Bone marrow (tissue), 2 donors: Measurements from ENCODE around the gene APBB2.
"Not testable (repeated sequence)": the region's sequence is repeated elsewhere in the genome, so short reads cannot be mapped to it uniquely, and the experiment has no call there.

ENCODE experiments used
- DNase-seq, 2 donors: peaks; one replicate each; lab custom pipeline; 2025; lab: John Stamatoyannopoulos, UW

APBB2 gene

DNA sequence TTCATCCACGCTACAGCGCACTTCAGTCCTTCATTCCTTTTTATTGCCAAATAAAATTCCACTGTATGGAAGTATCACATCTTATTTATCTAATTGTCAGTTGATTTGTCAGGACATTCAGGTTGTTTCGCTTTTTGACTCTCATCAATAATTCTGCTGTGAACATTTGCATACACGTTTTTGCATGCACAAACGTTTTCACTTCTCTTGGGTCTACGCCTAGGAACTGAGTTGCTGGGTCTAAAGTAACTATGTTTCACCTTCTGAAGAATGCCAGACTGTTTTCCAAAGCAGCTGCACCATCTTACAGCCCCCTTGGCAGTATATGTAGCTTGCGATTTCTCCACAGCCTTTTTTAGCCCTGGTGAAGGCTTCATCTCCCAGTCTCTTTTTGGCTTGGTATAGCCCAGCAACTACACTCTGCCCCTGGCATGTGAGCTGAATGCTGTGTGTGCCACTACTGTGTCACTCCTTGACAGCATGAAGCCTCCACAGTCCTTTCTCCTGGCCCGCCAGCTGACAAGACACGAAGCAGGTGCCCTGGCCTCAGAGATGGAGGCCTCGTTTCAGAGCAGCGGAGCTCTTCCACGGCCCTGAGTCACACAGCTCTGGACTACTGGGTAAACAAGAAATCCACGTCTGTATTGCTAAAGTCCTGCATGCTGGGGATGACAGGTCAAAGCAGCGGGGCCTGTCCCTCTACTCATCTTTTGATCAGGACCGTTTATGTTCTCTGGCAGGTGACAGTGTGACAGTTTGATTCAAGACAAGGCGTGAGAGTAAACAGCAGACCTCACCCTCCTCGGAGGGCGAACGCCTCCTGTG, 389.1 kb downstream of the APBB2 start:
- no peak for DNase-seq

DNA sequence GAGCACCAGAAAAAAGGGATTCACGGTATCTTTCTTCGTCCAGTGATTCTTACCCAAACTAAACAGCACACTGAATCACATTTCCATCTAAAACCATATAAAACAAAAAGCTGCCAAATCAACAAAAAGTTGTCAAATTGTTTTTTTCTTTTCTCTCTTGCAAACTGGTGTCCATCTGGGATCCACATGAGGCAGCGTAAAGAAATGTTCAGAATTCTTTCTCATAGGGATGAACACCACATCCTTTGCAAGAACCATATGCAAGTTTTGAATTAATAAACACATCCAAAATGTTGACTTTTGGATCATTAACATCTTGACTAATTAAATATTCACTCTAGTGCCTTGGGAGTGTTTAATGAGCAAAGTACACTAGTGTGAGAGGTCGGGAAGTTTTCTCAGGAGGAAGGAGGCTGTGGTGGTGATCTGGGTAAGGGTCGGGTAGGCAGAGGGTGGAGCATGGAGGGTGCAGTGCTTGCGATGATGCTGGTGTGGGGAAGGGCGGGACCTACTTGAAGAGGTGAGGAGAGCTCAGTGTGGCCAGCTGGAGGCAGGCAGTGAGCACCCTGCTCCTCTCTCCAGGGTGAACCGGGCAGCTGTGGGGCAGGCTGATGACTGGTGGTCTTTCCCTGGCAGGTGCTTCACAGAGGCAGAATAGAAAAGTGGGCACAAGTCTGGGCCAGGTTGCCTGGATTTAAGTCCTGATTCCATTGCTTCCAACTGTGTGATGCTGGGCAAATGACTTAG, 391.7 kb downstream of the APBB2 start:
- DNase-seq: no peak

DNA sequence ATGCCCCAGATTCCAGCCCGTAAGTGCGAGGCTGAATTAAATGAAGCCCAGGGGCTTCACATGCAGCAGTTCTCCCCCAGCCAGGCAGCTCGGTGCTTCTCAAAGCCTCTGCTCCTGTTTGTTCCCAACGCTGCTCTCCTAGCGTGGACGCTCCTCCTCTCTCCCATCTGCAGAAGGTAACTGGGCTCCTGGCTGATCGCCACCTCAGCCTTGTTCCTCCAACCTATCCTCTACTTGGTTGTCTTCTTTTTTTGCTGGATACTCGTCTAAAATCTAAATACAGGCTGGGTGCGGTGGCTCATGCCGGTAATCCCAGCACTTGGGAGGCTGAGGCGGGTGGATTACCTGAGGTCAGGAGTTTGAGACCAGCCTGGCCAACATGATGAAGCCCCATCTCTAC, 394.2 kb downstream of the APBB2 start:
- no peak for DNase-seq

DNA sequence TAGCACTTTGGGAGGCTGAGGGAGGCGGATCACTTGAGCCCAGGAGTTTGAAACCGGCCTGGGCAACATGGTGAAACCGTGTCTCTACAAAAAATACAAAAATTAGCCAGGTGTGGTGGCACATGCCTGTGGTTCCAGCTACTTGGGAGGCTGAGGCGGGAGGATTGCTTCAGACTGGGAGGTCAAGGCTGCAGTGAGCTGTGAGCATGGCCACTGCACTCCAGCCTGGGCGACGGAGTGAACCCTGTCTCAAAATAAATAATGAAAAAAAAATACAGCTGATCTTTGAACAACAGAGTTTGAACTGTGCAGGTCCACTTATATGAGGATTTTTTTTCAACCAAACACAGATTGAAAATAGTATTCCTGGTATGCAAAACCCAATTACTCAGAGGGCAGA, 397.2 kb downstream of the APBB2 start:
- DNase-seq: not testable (repeated sequence)

DNA sequence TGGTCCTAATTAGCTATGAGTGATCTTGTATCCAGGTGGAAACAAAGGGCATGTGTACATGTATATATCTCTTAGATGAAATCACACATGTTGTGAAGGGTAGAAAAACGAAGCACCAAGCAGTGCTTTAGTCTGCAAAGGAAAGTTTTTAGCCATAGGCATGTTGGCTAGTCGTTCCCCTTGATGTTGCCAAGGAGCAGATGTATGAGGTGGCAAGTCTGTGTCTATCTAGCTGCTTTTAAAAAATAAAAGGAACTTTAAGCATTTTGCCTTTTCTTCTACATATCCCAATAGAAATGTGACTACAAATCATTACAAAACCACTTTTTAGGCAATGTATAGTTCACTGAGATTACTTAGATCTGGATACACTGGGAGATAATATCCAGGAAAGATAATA, 401.5 kb downstream of the APBB2 start:
- no peak for DNase-seq

DNA sequence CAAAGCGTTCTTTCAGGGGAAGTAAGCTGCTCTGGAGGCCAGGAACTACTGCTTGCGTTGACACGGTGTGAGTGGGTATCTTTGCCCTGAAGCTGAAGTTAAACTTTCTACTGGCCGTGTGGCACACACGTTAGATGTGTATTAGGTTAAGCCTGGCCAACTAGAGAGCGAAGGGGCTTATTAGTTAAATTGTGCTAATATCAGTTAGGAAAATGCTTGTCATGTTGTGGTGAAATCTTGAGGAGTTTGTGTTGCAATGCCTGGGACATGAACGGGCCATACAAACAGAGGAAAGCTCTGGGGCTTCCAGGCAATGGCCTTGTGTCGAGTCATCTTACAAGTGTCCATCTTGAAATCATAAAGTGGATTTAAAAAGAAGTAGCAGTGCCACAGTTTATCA, 402.0 kb downstream of the APBB2 start:
- DNase-seq: no peak

DNA sequence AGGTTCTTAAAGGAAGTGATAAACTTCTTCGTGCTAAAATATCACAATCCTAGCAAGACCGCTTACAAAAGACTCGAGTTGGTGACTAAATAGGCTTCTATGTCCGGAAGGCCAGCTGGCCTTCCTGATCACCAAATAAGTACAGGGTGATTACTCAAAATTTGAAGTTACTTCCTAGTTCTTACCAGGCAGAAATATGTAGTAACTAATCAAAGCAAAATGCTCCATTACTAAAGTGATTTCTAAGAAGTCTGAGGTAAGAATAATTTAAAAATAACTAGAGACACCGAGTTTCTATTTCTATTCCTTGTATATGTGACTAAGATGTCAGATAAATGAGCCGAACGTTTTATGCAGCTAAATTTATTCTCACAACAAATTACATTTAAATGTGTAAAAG, 402.4 kb downstream of the APBB2 start:
- DNase-seq: no peak

DNA sequence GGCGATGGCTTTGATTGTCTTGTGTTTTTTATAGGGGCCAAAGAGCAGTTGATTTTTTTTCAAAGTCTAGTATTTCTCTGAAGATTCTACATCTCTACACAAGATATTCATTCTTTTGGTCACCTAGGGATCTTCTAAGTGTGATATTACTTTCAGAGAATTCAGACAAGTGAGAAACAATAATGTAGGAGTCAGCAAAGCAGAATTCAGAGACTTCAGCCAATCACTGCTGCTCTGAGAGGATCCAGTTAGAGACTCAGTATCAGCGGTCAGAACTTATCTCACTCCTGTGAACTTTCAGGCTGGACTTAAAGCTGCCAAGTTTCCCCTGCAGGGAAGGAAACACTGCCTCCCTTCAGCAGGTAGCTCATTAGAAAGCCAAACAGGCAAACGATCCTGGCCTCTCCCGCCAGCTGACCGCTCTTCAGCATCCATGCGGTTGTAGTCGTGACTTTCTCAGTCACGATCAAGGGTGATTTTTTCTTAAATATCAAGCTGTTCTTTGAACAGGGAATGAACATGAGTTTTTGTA, 405.4 kb downstream of the APBB2 start:
- no peak for DNase-seq

DNA sequence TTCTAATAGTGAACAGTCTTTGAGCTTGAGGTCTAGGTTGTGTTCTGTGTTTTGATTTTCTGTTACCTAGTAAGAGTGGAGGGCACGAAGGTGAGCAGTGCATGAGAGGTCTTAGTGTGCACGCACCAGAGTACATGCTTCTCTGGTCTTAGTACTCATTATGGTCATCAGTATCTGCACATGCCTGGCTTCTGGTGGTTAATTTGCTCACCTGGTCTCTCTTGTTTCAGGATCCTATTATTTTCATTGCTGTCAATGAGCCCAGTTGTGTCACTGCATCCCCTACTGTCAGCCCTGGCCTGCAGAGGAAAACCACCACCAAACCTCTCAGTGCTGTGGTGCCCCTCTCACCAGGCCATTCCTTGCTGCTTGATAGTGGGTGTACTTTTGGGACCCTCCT, 409.7 kb downstream of the APBB2 start:
- no peak for DNase-seq

DNA sequence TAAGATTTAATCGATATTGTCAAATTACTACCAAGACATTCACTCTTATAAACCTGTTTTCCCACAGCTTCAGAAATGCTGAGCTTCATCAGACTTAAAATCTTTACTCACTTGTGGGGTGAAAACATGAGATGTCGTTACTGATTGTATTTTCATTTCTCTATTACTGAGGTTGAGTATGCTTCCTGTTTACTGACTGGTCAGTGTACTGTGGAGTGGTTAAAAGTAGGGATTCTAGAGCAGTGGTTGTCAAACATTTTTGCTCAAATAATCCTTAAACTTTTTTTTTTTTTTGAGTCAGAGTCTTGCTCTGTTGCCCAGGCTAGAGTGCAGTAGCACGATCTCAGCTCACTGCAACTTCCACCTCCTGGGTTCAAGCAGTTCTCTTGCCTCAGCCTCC, 414.3 kb downstream of the APBB2 start:
- no peak for DNase-seq

DNA sequence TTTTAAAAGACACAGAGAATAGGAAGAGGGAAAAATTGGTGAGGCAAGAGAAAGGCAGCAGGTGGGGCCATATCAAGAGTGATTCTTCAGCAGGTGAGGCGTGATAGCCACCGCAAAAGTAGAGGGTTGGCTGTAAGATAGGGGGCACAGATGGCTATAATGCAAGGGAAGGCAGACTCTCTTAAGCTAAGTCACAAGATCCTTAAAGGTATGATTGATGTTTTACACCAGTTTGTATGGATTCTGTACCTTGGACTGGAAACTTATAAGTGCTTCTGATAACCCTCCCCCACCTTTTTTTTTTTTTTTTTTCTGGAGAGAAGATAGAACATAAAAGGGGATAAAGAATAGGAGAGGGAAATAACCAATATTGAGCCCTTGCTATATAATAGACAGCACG, 424.6 kb downstream of the APBB2 start:
- no peak for DNase-seq

DNA sequence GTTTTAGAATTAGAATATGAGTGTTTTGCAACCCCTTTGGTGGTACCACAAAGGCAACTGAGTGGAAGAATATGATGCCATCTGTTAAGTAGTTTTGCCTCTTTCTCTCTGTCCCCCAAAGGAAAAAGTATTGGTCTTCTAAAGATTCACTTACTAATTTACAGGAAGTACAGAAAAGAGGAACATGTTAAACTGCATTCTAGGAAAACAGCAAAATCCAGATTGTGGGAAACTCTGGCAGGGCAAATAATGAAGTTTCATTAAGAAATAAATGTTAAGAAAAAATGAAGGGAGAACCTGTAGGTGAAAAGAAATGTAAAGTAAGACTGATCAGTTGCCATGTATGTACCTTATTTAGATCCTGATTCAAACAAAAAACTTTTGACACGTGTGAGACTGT, 425.3 kb downstream of the APBB2 start:
- no peak for DNase-seq

DNA sequence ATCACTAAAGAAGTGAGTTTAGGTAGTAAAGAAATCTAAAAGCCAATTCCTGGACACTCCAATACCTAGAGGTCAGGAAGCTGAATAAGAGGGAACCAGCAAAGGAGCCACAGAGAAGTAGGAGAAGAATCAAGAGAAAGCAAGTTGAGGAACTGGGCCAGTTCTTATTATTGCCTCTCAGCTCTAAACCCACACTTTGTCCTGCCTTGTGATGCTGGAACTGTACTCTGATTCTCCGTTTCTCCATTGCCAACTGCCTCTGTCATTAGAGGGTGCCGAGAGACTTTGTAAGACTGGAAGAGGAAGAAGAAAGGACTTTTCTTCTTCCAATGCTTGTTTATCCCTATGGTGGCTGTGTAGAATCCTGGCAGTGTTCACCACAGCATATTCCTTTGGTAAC, 426.0 kb downstream of the APBB2 start:
- no peak for DNase-seq

DNA sequence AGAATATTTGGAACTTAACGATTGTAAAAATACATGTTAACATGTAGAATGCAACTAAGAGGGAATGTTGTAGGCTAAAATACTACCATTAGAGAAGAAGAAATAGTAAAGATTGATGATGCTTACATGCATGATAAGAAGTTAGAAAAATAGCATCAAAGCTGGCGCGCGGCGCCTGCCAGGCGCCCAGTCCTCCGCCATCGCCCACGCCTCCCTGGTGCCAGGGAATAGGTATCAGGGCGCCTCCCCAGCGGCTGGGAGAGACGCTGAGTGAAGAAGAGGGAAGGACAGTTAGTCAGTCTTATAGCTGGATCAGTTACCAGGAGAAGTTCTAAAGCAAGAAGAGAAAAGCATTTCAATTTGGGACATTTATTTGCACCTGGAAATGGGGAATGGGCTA, 428.6 kb downstream of the APBB2 start:
- no peak for DNase-seq

DNA sequence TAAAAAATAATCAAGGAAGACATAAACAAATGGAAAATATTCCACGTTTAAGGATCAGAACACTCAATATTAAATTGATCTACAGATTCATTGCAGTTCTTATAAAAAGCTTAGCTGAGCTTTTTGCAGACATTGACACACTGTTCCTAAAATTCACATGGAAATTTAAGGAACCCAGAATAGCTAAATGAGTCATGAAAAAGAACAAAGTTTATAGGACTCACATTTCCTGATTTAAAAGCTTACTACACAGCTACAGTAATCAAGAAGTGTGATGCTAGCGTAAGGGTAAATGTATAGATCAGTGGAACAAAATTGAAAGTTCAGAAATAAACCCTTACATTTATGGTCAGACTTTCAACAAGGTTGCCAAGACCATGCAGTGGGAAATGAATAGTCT, 431.5 kb downstream of the APBB2 start:
- no peak for DNase-seq

DNA sequence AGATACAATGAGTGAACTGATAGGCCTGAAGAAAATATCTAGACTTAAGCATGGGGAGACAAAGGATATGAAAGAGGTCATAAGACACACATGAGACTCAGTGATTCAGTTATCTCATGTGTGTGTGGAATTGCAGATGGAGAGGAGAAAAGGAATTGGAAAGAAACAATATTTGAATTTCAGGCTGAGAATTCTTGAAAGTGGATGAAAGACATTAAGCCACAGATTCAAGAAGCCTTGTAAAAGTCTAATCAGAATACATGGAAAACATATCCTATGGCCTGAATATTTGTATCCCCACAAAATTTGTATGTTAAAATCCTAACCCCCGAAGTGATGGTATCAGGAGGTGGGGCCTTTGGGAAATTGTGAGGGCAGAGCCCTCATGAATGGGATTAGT, 436.3 kb downstream of the APBB2 start:
- DNase-seq: no peak

DNA sequence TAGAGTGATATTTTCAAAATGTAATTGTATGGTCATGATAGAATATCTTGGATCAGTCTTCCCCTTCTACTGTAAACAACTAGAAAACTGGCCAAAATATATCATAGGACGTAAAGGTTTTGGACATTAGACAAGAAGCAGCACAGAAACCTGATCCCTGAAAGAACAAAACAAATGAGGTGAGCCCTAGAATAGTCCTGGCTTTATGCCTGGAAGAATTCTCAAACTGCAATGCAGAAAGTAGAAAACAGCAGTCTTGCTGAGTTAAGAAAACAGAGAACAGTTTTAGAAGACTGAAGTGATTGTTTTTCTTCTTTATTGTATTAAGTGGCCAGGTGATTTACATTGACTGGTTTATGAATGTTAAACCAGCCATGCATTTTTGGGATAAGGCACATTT, 445.1 kb downstream of the APBB2 start:
- no peak for DNase-seq

DNA sequence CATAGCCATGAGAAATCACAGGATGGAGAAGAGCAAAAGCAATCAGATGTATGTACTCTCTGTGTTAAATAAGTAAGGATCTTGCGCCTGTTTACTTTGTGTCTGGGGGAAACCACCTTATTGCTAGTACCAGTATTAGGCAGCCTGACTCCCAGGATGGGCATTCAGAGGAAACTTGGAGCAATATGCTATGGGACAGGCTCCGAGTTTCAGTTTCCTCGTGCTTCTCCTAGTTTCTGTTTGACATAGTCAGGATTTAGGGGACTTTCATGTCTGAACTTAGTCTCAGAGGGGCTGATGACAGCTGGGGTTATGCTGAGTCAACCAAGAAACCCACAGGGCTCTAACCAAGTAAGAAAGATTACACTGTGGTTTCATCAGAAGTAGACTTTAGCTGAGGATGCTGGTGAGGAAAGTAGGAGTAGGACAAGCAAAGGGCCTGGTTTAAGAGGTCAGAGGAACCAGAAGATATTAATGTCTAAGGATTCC, 451.1 kb downstream of the APBB2 start:
- peak in 1 of 2 donors; percentile 4 for DNase-seq
